PC-9 (cell line): ENCODE data around the gene ALPG. TPM values are rescaled to one million over a fixed set of nuclear protein-coding genes. Genes with fewer than 3 reads are reported as not detected.

Experiments used
- BruUV-seq: library from RNA; stranded (reverse); fragments of 400-500 nt; replicated peaks from 2 replicates; lab custom pipeline; 2021; lab: Mats Ljungman, UMichigan
- CTCF ChIA-PET: fragments of 300-600 bp; sonication (Branson Sonifier 250); formaldehyde crosslinking; loops from one replicate; lab custom pipeline; 2022; ENCODE audit warnings: antibody characterized with exemption; lab: Charles Lee
- POLR2A ChIA-PET: fragments of 300-600 bp; sonication (Branson Sonifier 250); formaldehyde crosslinking; loops from one replicate; lab custom pipeline; 2022; ENCODE audit warnings: antibody characterized with exemption; ENCODE audit not compliant: unreplicated experiment; lab: Charles Lee
- DNase-seq, 2 experiments: peaks; one replicate each; pipeline versions ENCODE4 v3.0.0 to v3.0.0-alpha.2; 2015 to 2022; ENCODE audit warnings: mixed read lengths in 1 of 2
- H2AFZ ChIP-seq: fragments of 200-600 bp; sonication (generic); 2 replicates; pipeline ENCODE4 v1.8.1; 2017; ENCODE audit warnings: antibody characterized with exemption
- H3F3A ChIP-seq: fragments of 200-600 bp; sonication (generic); 2 replicates; pipeline ENCODE4 v1.8.1; 2017; ENCODE audit warnings: antibody characterized with exemption, mild to moderate bottlenecking, low read depth; ENCODE audit not compliant: insufficient read depth
- H3K27ac ChIP-seq: fragments of 200-600 bp; sonication (generic); 2 replicates; pipeline ENCODE4 v1.6.1; 2016; ENCODE audit warnings: mixed run types
- H3K27me3 ChIP-seq: fragments of 200-600 bp; sonication (generic); 2 replicates; pipeline ENCODE4 v1.6.1; 2016; ENCODE audit warnings: low read depth, mixed run types; ENCODE audit not compliant: insufficient read depth
- H3K36me3 ChIP-seq: fragments of 200-600 bp; sonication (generic); 2 replicates; pipeline ENCODE4 v1.6.1; 2016; ENCODE audit warnings: low read depth, mixed run types
- H3K4me1 ChIP-seq: fragments of 200-600 bp; sonication (generic); replicated peaks from 2 replicates; pipeline ENCODE4 v1.6.1; 2016; ENCODE audit warnings: mixed run types; ENCODE audit not compliant: insufficient read depth
- H3K4me2 ChIP-seq: fragments of 200-600 bp; sonication (generic); 2 replicates; pipeline ENCODE4 v1.6.1; 2017; ENCODE audit warnings: mixed run types
- H3K4me3 ChIP-seq: fragments of 200-600 bp; sonication (generic); 2 replicates; pipeline ENCODE4 v1.6.1; 2016; ENCODE audit warnings: mixed run types
- H3K79me2 ChIP-seq: fragments of 200-600 bp; sonication (generic); 2 replicates; pipeline ENCODE4 v1.6.1; 2017; ENCODE audit warnings: low read depth, mixed run types
- H3K9me2 ChIP-seq: fragments of 200-600 bp; sonication (generic); 2 replicates; pipeline ENCODE4 v1.8.1; 2017; ENCODE audit warnings: mild to moderate bottlenecking; ENCODE audit not compliant: insufficient read depth
- H3K9me3 ChIP-seq: fragments of 200-600 bp; sonication (generic); 2 replicates; pipeline ENCODE4 v1.8.1; 2016; ENCODE audit warnings: low read depth; ENCODE audit not compliant: insufficient read depth
- H4K20me1 ChIP-seq: fragments of 200-600 bp; sonication (generic); 2 replicates; pipeline ENCODE4 v1.8.1; 2017; ENCODE audit not compliant: insufficient read depth
- CTCF ChIP-seq: fragments of 200-600 bp; sonication (generic); conservative IDR thresholded peaks from 2 replicates; pipeline ENCODE4 v1.6.1; 2017; ENCODE audit warnings: mixed run types, antibody characterized with exemption, mild to moderate bottlenecking, moderate library complexity
- EZH2 ChIP-seq: fragments of 200-600 bp; sonication (generic); IDR thresholded peaks from 2 replicates; pipeline ENCODE4 v1.8.0; 2017; ENCODE audit warnings: antibody characterized with exemption, low read depth
- intact Hi-C: fragments of 100-400 bp; cut with micrococcal nuclease; formaldehyde crosslinking; loops from one replicate; pipeline ENCODE4 v1.10.0; 2022; ENCODE audit not compliant: unreplicated experiment
- total RNA-seq: library from RNA; stranded (reverse); gene quantifications from 2 replicates; pipeline ENCODE4 v1.2.3, GENCODE V29; 2021

Gene ALPG
- total RNA-seq, 1 experiment from 2014 or later, result 0.76 TPM

- no peak for DNase-seq
- no peaks in the 10 kb centered on the region for H3K27me3 ChIP-seq
- H3K9me2 ChIP-seq, result no peaks in the 10 kb centered on the region
- H3K9me3 ChIP-seq, result no peaks in the 10 kb centered on the region
- no peak overlapping the region for H2AFZ ChIP-seq
- no peak overlapping the region for H3K4me2 ChIP-seq
- H3K36me3 ChIP-seq, result no peaks in the 10 kb centered on the region
- no peak overlapping the region for H3K27ac ChIP-seq
- ChIA-PET CTCF (no interaction called here), POLR2A (no interaction called here)
- H3K79me2 ChIP-seq, result no peaks in the 10 kb centered on the region
- H3K4me1 ChIP-seq, result peaks cover 10% of the 10 kb centered on the region
- intact Hi-C loops, result no loop called here
- no peak for TF ChIP-seq EZH2
- BruUV-seq, result no TSS peak
- no peaks in the 10 kb centered on the region for H4K20me1 ChIP-seq
- no peaks in the 10 kb centered on the region for H3F3A ChIP-seq
- no peak overlapping the region for H3K4me3 ChIP-seq
These were observed 27.4 kb downstream of the ALPG start for GRCh38 chr2:232434091-232434490.

- Histone ChIP-seq H3K4me1 (peaks cover 10% of the 10 kb centered on the region), H2AFZ (no peak overlapping the region), H3K36me3 (no peaks in the 10 kb centered on the region), H3K79me2 (no peaks in the 10 kb centered on the region), H3K4me3 (no peak overlapping the region), H3K9me2 (no peaks in the 10 kb centered on the region), H3F3A (no peaks in the 10 kb centered on the region), H4K20me1 (no peaks in the 10 kb centered on the region), H3K27me3 (no peaks in the 10 kb centered on the region), H3K27ac (no peak overlapping the region), H3K9me3 (no peaks in the 10 kb centered on the region), H3K4me2 (no peak overlapping the region)
- no TSS peak for BruUV-seq
- TF ChIP-seq CTCF (no peak), EZH2 (no peak)
- CTCF ChIA-PET, result no interaction called here
- DNase-seq, result no peak
- POLR2A ChIA-PET, result interaction anchor here (0.6 kb wide), 1 partner anchor 49 kb away, joined by 15 read pairs; no protein-coding TSS in a partner anchor
- intact Hi-C loops, result loop anchor here (5.0 kb wide), 3 partner anchors 47 to 107 kb away; no protein-coding TSS in a partner anchor
These were observed 28.1 kb downstream of the ALPG start for GRCh38 chr2:232434563-232435374.

- no peak overlapping the region for H3K4me3 ChIP-seq
- ChIA-PET POLR2A (interaction anchor here (0.6 kb wide), 1 partner anchor 49 kb away, joined by 15 read pairs; no protein-coding TSS in a partner anchor), CTCF (no interaction called here)
- H3K9me2 ChIP-seq, result no peaks in the 10 kb centered on the region
- no TSS peak for BruUV-seq
- H3K27me3 ChIP-seq, result no peaks in the 10 kb centered on the region
- no peak overlapping the region for H2AFZ ChIP-seq
- no peak for DNase-seq
- H3K4me1 ChIP-seq, result peaks cover 10% of the 10 kb centered on the region
- no peaks in the 10 kb centered on the region for H3K9me3 ChIP-seq
- no peaks in the 10 kb centered on the region for H3K79me2 ChIP-seq
- TF ChIP-seq CTCF, result no peak
- no peak for TF ChIP-seq EZH2
- intact Hi-C loops, result loop anchor here (5.0 kb wide), 3 partner anchors 48 to 108 kb away; no protein-coding TSS in a partner anchor
- no peaks in the 10 kb centered on the region for H3K36me3 ChIP-seq
- H3K4me2 ChIP-seq, result no peak overlapping the region
- H4K20me1 ChIP-seq, result no peaks in the 10 kb centered on the region
- H3F3A ChIP-seq, result no peaks in the 10 kb centered on the region
- no peak overlapping the region for H3K27ac ChIP-seq
These were observed 28.7 kb downstream of the ALPG start for GRCh38 chr2:232435375-232435648.
